ENCODE data around the gene WDR73. TPM values are rescaled to one million over a fixed set of nuclear protein-coding genes. Genes with fewer than 3 reads are reported as not detected.
A peak's percentile ranks its signal among the peaks of the same experiment; 100 is the strongest.

The WDR73 gene
- total and polyA plus RNA-seq, 2 donors (not counting 3 experiments of a cell fraction or from before 2014, with no cell fraction given): 29.0 to 29.1 TPM

DNA sequence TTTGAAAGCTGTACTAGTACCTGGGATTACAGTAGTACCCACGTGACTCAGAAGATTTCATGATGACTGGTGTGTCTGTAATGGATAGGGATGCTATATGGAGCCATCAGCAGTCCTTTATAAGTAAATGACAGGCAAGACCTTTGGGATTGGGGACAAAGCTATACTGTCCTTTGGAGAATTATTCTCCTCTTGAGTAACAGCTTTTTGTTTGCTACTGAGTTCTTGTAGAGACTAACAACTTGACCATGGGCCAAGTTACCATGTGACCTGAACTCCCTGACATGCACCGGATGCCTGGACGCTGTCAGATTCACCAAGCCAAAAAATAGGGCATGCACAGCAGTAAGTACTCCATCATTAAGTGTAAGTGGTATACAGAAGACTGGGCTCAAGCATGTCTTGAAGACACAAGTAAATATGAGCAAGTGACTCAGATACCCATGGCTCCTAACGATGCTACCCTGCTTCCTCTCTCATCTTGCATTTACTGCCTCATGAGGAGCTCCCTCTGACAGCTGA, 48.9 kb upstream of the WDR73 start:
- no peaks in the 10 kb centered on the region for H3K36me3 ChIP-seq (ENCODE audit: control insufficient read depth in 2 of 2, extremely low read depth in 1 of 2, insufficient read depth in 2 of 2, low read length in 2 of 2)
- no peak for TF ChIP-seq POLR2AphosphoS5 (IDR thresholded peaks at IDR 0.05; ENCODE audit: insufficient read depth, low read depth, low read length)
- no peak for TF ChIP-seq GATA2 (IDR thresholded peaks at IDR 0.05; ENCODE audit: insufficient read depth, insufficient read length, low read depth, low read length)
- no peak for TF ChIP-seq POLR2A (IDR thresholded peaks at IDR 0.05; ENCODE audit: low read depth, low read length)
- no peak for TF ChIP-seq CTCF (IDR thresholded peaks at IDR 0.05; ENCODE audit: extremely low read depth in 1 of 2, insufficient read depth in 1 of 2, low read depth in 1 of 2, low read length in 2 of 2)
- no peak for TF ChIP-seq JUN (IDR thresholded peaks at IDR 0.05; ENCODE audit: borderline replicate concordance, insufficient read depth, insufficient read length, low read depth)
- no peak for TF ChIP-seq MYC (IDR thresholded peaks at IDR 0.05; ENCODE audit: low read depth, low read length)
- TF ChIP-seq FOS (IDR thresholded peaks at IDR 0.05; ENCODE audit: borderline replicate concordance, insufficient read depth, low read length): no peak
- TF ChIP-seq, protein P1, sequence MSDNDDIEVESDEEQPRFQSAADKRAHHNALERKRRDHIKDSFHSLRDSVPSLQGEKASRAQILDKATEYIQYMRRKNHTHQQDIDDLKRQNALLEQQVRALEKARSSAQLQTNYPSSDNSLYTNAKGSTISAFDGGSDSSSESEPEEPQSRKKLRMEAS (IDR thresholded peaks at IDR 0.05; ENCODE audit: insufficient read depth, insufficient read length): no peak
- no peak for TF ChIP-seq EZH2 (IDR thresholded peaks at IDR 0.05; ENCODE audit: borderline replicate concordance, low read depth, low read length, severe bottlenecking)
- intact Hi-C loops (cut with micrococcal nuclease) (no loop called here), dilution Hi-C loops (cut with MboI; ENCODE audit: extremely low pct_ligation_motif_present, low sequenced_read_pairs) (no loop called here)
- H2AFZ ChIP-seq (ENCODE audit: low read depth, low read length): no peak overlapping the region
- no peak overlapping the region for H3K9ac ChIP-seq (replicated peaks; ENCODE audit: extremely low read depth, insufficient read depth, low read length)
- CTCF ChIA-PET: interaction anchor here (0.8 to 1.5 kb wide), 4 partner anchors 11 to 28 kb away, joined by 3 to 4 read pairs (median 3); partner anchors contain the start of gene SEC11A
- H3K9me1 ChIP-seq (replicated peaks; ENCODE audit: control insufficient read depth, extremely low read depth, insufficient read depth, low read length): no peaks in the 10 kb centered on the region
- peaks cover 6% of the 10 kb centered on the region for H4K20me1 ChIP-seq (replicated peaks; ENCODE audit: control insufficient read depth, extremely low read depth, insufficient read depth, low read length)
- no peaks in the 10 kb centered on the region for H3K27me3 ChIP-seq (ENCODE audit: control insufficient read depth in 2 of 2, insufficient read depth in 2 of 2, low read length in 2 of 2)
- H3K27ac ChIP-seq (ENCODE audit: insufficient read depth, low read depth, low read length): no peak overlapping the region
- H3K79me2 ChIP-seq (ENCODE audit: control insufficient read depth, insufficient read depth, low read length): peaks cover 92% of the 10 kb centered on the region
- H3K4me3 ChIP-seq (replicated peaks in 1 of 3; ENCODE audit: insufficient read depth in 1 of 3, low read depth in 1 of 3, low read length in 3 of 3): no peak overlapping the region
- POLR2A ChIA-PET: no interaction called here
- H3K4me1 ChIP-seq (ENCODE audit: control insufficient read depth, extremely low read depth, insufficient read depth, low read length): no peaks in the 10 kb centered on the region
- BruUV-seq (replicated peaks): no TSS peak
- DNase-seq (ENCODE audit: low read depth, low spot score) (peak; percentile 47), FAIRE-seq (no peak)
- no peak overlapping the region for H3K4me2 ChIP-seq (ENCODE audit: insufficient read depth, low read length)
- no peaks in the 10 kb centered on the region for H3K9me3 ChIP-seq (replicated peaks; ENCODE audit: control insufficient read depth, insufficient read depth, low read length)
